Activated T-helper 9 cell treated with anti-CD3 and anti-CD28 coated beads, Interleukin-2, amount 50 U/mL, for 16 hours (primary cell): ENCODE data around the gene RARRES2.

Source experiments
- DNase-seq: peaks from one replicate; pipeline ENCODE4 v3.0.0-alpha.2; 2020; ENCODE audit warnings: low read depth

The RARRES2 gene

GRCh38 chr7:150376560-150376959 lies 35.1 kb upstream of the RARRES2 start:
- DNase-seq, result no peak

GRCh38 chr7:150375662-150376521 lies 34.5 kb upstream of the RARRES2 start:
- no peak for DNase-seq

GRCh38 chr7:150374472-150374871 lies 33.0 kb upstream of the RARRES2 start:
- no peak for DNase-seq

GRCh38 chr7:150374026-150374425 lies 32.6 kb upstream of the RARRES2 start:
- DNase-seq, result no peak

- DNase-seq, result no peak
These were observed 31.8 kb upstream of the RARRES2 start for GRCh38 chr7:150373049-150373801.

GRCh38 chr7:150372271-150373048 lies 31.0 kb upstream of the RARRES2 start:
- no peak for DNase-seq

GRCh38 chr7:150371996-150372270 lies 30.5 kb upstream of the RARRES2 start:
- no peak for DNase-seq

- no peak for DNase-seq
These were observed 29.9 kb upstream of the RARRES2 start for GRCh38 chr7:150371131-150371995.

- no peak for DNase-seq
These were observed 29.2 kb upstream of the RARRES2 start for GRCh38 chr7:150370612-150371071.

GRCh38 chr7:150369748-150370501 lies 28.5 kb upstream of the RARRES2 start:
- no peak for DNase-seq

GRCh38 chr7:150368884-150369747 lies 27.7 kb upstream of the RARRES2 start:
- peak; percentile 60 for DNase-seq

GRCh38 chr7:150368096-150368883 lies 26.9 kb upstream of the RARRES2 start, which contains the start of gene REPIN1:
Gene REPIN1, plus strand, starts transcription at chr7:150368822. Its CDS starts 890 bp downstream, at chr7:150369712.
- DNase-seq, result peak; percentile 71

- no peak for DNase-seq
These were observed 26.3 kb upstream of the RARRES2 start for GRCh38 chr7:150367677-150368095.

GRCh38 chr7:150365673-150366398 lies 24.4 kb upstream of the RARRES2 start:
- no peak for DNase-seq

GRCh38 chr7:150365194-150365593 lies 23.8 kb upstream of the RARRES2 start:
- DNase-seq, result no peak

GRCh38 chr7:150363872-150364271 lies 22.4 kb upstream of the RARRES2 start:
- DNase-seq, result no peak

GRCh38 chr7:150363370-150363769 lies 21.9 kb upstream of the RARRES2 start:
- DNase-seq, result no peak
